Peyer's patch (tissue), 4 donors: Measurements from ENCODE around the gene PLA2G4C.

Experiments
- POLR2A ChIP-seq, 2 donors: fragments of 450-650 bp; IDR thresholded peaks; one replicate each; pipeline ENCODE4 v1.5.1; 2017; ENCODE audit warnings: antibody characterized with exemption in 2 of 2, mild to moderate bottlenecking in 2 of 2, moderate library complexity in 2 of 2
- TF ChIP-seq, protein P1 (sequence below), 6 experiments: fragments of 450-650 bp in 4 of 6; fragments of 200-600 bp in 2 of 6; sonication (generic) in 1 of 6; IDR thresholded peaks; one replicate each; pipeline ENCODE4 v1.5.1; 2017 to 2019; ENCODE audit warnings: antibody characterized with exemption in 6 of 6, mild to moderate bottlenecking in 3 of 6, moderate library complexity in 1 of 6

DNA sequence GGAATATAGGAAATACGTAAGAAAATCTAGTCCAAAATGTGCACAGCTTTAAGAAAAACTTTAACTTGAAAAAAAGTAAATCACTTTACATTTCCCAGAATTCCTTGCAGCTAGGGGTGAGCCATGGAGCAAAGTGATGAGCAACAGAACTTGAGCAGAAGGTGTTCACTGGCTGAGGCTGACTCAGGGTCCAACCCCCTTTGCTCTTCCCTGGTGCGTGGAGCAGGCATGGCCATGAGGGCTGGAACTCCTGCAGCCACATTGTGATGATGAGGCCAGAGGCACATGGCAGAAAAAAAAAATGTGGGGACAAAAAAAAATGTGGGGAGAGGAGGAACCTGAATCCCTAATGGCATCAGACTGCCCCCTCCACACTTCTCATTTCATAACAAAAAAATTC, 9.9 kb upstream of the PLA2G4C start:
- TF ChIP-seq, protein P1, sequence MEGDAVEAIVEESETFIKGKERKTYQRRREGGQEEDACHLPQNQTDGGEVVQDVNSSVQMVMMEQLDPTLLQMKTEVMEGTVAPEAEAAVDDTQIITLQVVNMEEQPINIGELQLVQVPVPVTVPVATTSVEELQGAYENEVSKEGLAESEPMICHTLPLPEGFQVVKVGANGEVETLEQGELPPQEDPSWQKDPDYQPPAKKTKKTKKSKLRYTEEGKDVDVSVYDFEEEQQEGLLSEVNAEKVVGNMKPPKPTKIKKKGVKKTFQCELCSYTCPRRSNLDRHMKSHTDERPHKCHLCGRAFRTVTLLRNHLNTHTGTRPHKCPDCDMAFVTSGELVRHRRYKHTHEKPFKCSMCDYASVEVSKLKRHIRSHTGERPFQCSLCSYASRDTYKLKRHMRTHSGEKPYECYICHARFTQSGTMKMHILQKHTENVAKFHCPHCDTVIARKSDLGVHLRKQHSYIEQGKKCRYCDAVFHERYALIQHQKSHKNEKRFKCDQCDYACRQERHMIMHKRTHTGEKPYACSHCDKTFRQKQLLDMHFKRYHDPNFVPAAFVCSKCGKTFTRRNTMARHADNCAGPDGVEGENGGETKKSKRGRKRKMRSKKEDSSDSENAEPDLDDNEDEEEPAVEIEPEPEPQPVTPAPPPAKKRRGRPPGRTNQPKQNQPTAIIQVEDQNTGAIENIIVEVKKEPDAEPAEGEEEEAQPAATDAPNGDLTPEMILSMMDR (IDR thresholded peaks at IDR 0.05), result no peak
- TF ChIP-seq POLR2A (IDR thresholded peaks at IDR 0.05), result no peak
